NCI-H2171 (cell line): ENCODE measurements around the gene MCC.
"Not testable (repeated sequence)": the region's sequence is repeated elsewhere in the genome, so short reads cannot be mapped to it uniquely, and the experiment has no call there.

Experiments
- DNase-seq: peaks from one replicate; lab custom pipeline; 2025; lab: John Stamatoyannopoulos, UW

Gene MCC

DNA sequence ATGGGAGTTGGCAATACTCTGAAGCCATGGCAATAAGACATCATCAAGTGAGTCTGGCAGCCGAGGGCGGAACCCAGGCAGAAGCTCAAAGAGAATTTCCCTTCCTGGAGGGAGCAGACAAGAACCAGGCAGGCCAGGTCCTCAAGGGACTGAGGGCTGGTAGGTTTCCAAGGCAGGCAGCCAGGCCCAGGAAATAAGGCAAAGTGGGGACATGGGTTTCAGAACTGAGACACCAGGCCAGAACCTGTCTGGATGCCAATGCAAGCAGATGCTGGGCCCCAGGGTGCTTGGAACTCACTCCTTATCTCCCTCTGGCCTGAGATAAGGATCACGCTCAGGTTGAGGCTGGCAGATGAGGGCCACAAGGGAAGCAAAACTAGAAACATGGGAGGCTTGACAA lies 62.3 kb downstream of the MCC start:
- no peak for DNase-seq

DNA sequence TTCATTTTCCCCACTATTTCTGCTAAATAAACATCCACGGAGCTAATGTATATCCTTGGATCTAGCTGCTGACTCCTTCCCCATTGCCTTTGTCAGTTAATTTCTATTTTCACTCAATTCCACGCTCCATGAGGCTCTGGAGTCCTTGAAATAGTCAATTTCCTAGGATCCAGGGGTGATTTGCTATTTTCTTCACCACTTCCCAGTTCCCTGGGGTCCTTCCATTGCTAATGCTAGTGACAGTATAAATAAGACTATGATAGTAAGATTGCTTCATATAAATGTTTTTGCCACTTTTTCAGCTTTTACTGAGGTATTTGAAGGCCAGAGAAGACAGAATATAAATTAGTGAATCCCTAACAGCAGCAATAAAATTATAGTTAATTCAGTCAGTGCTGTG lies 66.6 kb downstream of the MCC start:
- DNase-seq = no peak

DNA sequence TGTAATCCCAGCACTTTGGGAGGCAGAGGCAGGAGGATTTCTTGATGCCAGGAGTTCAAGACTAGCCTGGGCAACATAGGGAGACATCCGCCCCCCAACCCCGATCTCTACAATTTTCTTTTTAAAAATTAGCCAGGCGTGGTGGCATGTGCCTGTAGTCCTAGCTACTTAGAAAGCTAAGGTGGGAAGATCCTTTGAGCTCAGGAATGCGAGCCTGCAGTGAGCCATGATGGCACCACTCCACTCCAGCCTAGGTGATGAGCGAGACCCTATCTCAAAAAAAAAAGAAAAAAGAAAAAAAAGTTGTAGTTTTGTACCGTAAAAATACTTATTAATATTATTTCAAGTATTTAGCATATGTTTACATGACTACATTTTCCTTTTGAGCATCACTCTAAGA lies 82.7 kb downstream of the MCC start:
- DNase-seq = no peak

DNA sequence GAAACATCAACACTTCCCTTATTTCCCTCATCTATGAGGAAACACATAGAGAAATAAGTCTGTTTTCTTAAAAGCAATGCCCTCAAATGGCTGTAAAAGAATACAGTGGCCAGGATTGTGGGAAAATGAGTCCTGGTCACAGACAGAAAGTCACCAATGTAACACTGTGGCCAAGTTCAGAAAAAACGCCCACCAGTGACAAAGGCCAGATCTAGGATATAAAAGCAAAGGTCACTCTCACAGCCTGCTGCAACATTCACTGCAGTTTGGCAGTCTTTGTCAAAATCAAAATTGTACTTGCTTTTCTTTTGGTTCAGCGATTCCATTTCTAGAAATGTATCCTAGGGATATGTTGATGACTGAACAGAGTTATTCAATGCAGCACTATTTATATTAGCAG lies 84.0 kb downstream of the MCC start:
- no peak for DNase-seq

DNA sequence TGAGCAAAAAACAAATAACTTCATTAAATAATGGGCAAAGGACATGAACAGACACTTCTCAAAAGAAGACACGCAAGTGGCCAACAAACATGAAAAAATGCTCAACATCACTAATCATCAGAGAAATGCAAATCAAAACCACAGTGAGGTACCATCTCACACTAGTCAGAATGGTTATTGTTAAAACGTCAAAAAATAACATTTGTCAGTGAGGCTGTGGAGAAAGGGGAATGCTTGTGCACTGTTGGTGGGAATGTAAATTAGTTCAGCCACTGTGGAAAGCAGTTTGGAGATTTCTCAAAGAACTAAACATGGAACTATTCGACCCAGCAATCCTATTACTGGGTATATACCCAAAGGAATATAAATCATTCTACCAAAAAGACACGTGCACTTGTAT lies 90.3 kb downstream of the MCC start:
- DNase-seq = not testable (repeated sequence)

DNA sequence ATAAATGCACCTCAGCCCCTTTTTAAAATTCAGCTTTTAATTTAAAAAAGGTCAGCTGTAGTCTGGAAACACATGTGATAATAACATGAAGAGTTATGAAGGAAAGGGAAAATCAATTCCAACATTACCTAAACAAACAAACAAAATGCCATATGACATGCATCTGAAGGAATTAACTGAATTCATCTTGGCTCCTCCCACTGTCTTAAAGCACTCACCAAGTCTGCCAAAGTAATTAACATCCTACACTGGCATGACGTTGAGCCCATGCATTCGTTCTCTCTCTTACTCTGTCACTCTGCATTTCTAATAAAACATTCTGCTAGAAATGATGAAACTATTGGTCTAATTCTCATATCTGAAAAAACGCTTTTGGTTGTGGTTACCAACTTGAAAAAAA lies 91.2 kb downstream of the MCC start:
- no peak for DNase-seq

DNA sequence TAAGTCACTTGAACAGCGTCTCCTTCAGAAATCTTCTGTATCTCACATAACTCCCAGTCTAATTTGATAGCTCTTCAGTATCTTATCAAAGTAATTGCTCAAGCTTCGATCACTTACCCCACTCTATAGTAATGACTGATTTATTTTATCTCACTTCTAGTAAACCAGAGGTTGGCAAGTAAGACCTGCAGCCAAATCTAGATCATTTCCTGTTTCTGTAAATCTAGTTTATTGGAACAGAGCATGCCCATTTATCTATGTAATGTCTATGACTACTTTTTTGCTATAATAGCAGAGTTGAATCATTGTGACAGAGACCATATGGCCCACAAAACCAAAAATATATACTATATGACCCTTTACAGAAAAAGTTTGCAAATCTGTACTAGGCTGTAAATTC lies 93.6 kb downstream of the MCC start:
- DNase-seq = no peak

DNA sequence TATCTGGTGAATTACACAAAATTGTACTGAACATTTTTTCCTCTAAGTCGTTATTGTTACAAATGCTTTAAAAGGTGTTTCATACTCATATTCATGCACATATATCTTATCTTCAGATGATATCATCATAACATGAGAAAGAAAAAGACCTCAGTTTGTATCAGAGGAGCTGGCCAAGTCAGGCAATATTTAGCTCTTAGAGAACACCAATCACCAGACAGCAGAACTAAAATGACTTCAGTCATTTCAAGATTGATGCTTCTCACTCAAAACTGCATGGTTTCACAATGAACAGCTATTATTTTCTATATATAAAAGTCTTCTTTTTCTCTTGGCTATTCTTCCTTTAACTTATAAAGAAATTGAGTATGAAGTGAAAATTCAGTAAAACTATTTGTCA lies 98.0 kb downstream of the MCC start:
- DNase-seq = no peak

DNA sequence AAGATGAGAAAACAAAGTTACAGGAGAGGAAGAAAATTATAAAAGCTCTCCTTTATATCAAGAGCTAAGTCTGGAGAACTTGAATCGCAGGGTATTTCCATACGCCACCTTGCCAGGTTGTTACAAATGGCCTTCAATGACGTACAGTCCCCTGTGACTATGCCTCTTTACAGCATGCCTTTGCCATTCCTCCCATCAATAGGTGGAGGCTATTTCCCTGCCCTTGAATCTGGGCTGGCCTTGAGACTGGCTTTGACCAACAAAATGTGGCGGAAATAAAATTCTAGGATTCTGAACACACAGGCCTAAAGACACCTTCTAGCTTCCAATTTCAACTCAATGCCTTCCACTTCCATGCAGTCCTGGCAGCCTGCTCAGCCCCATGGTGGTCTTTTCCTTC lies 99.1 kb downstream of the MCC start:
- DNase-seq = no peak

DNA sequence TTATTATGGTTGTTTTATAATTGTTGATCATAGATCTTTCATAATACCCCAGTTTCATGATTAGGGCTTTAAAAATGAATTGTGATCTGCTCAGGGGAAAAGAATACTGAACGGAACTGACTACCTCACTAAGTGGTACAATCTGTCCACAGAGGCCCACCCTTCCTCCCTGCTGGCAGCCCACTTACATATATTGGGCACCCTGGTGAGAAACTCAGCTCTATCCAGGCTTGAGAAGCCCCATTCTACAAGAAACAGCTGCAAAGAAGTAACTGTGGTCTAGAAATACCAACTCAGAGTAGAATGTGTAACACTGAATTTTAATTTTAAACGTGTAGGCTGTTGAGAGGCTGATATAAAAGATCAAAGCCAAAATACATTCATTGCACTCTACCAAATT lies 100.4 kb downstream of the MCC start:
- DNase-seq = no peak

DNA sequence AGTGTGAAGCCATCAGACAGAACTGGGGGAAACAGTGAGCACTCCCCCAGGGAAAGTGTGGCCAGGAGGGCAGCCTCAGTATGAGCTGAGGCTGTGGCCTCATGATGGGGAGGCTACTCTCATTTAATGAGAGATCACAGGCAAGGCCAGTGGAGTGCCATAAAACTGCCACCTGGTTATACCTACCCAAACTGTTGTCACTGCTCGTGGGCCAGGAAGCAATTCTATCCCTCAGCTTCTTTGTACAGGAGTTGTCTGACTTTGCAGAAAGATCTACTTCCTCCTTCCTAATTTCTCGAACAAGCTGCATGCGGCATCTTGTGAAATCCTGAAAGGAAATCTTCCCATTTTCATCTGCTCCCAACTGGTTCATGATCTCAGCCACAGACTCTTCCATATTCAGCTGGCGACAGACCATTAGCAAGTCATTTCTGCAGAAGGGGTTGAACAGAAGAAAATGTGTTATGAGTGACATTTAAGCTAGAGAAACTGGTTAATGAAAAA lies 103.4 kb downstream of the MCC start:
- no peak for DNase-seq

DNA sequence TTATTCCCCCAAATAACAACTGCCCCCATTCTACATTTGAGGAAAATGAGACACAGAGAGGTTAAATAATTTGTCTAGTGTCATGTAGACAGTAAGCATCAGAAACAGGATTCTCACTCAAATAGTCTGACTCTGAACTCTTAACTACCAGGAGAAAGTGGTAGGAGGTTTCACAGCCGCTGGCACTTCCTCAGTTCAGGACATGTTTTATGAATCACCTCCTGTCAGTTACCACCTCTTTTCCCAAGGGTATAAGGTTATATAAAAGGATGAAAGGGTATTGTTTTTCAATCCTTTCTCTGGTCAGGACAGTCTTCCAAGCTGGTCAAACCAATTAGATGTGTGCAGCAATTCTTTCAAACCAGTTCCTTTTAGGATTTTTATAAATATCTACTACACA lies 105.5 kb downstream of the MCC start:
- DNase-seq = no peak

DNA sequence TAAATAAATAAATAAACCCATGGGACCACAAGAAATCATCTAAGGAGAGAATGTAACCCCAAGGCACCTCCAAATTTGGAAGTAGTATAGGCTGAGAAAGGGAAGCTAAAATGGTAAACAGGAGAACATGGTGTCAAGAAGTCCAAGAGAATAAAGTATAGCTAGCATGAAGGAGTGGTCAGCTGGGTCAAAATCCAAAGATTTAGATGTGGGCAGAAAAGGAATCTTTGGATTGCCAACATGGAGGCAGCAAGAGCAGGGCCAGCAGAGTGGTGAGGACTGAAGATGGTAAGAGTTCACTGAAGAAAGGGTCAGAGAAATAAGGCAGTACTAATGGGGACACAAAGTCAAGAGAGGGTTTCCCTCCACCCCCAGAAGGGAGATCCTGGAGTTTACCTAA lies 106.5 kb downstream of the MCC start:
- DNase-seq = no peak

DNA sequence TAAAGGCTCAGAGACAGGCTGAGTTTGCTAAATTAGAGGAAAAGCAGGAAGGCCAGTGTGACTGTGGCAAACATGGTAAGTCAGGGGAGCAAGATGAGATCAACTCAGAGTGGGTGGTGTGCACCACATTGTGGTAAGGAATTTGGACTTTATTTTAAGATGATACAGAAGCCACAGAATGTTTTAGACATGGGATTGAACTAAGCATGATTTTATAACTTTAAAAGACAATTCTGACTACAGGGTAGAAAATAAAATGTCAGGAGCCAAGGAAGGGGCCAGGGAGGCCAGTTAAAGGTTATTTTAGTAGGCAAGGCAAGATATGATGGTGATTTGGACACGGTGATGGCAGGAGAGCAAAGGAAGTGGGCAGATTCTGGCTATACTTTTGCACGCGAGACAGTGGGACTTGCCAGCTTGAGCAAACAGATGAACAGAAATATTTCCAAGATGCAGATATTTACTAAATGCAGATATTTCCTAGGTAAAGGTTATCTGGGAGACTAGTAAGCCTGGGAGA lies 107.4 kb downstream of the MCC start:
- no peak for DNase-seq

DNA sequence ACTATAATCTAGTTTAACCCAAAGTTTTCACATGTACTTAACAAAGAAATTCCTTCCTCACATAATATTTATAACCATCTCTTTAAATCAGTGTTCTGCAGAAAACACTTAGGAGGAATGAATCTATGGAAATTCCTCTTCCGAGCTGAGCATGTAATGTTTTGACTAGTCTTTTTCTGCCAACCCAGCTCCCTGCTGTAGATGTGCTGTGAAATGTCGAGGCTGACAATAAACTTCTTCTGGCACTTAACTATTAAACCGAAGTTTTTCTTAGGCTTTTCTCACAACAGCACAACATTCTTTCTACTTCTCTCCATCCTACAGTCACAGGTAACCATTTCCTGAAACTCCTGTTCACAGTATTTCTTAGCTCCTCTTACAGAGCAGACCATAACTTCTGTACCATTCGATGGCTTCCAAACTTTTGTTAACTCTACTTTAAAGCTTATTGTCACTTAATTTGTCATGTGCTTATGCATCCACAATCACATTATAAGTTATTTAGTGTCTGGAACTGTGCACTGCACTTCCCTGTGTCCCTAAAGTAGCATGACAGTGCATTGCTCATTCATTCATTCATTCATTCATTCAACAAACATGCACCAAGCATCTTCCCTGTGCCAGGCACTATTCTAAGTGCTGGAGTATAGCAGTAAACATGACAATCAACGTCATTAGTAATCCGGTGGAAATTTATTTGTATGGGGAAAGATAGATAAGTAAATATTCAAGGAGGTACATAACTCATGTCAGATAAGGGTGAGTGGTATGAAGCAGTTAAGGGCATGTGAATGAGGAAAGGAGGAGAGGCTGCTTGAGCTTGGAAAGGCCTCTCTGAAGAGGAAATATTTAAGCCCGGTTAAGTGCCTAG lies 108.1 kb downstream of the MCC start:
- DNase-seq = no peak

DNA sequence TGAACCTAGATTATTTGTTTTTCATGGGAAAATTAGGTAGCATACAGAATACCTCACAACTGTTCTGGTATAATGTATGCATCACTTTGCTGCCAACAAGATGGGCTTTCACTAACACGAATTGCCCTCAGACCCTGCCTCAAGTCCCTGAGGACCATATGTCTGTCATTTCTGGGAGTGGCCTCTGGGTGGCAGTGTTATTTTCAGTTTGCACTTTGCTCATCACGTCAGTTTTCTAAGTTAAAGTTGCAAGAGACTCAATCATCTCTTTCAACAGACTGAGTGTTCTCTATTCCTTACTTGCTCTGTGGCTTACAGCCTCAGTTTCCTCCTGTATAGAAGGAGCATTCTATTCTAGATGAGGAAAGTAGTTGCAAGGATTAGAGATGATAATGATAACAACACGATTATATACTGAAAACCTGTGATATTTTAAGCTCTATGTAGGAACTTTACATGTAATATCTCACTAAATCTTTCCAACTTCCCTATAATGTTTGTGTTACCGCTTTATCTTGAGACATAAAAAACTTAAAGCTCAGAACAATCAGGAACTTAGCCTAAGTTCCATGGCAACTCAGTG lies 109.2 kb downstream of the MCC start:
- DNase-seq = peak; percentile 4

DNA sequence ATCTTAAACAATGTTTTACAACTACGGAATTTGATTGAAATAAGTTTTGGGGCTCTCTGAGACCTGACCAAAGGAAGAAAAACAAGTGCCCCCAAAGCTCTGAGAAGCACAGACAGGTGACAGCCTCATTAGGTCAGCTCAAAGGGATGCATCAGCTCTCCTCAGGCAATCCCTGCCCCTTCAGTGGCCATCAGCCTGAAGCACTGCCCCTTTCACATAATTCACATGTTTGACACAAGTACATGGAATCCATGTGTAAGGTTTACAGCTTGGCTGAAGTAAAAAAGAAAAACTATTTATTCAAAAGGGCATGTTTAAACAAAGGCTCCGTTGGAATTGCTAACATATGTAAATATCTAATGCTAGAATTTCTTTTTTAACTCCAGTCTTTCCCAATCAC lies 109.7 kb downstream of the MCC start:
- no peak for DNase-seq

DNA sequence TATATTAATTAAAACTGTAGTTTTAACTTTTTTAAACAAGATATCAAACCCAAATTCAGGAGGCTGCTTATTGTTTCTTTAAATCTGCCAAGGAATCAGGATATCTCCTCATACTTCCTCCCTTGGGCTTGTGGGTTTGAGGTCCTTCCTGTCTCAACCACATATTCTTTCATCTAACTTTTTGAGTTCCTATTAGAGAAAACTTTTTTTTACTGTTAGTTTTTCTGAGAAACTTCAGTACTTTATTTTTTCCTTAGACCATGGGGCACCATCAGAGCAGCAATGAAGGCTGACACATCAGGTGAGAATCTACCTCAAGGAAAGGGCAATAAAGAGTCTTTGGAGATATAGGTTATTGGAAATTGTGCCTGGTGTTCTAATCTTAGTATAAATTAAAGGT lies 110.2 kb downstream of the MCC start:
- DNase-seq = no peak

DNA sequence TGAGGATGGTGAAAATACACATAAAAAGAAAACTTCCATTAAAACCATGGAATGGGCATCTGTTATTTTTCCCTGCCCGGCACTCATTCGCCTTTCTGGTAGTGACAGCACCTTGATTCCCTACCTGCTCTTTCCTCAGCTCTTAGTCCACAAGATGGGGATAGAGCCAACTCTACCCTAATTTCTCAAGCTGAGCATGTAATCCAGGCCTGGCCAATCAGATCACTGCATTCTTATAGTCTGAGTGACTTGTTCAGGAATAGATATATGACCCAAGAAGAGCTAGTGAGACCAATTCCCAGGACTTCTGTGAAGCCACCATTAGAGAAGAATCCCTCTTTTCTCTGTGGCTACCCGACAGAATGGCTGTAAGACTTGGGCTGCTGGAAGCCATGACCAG lies 111.6 kb downstream of the MCC start:
- no peak for DNase-seq

DNA sequence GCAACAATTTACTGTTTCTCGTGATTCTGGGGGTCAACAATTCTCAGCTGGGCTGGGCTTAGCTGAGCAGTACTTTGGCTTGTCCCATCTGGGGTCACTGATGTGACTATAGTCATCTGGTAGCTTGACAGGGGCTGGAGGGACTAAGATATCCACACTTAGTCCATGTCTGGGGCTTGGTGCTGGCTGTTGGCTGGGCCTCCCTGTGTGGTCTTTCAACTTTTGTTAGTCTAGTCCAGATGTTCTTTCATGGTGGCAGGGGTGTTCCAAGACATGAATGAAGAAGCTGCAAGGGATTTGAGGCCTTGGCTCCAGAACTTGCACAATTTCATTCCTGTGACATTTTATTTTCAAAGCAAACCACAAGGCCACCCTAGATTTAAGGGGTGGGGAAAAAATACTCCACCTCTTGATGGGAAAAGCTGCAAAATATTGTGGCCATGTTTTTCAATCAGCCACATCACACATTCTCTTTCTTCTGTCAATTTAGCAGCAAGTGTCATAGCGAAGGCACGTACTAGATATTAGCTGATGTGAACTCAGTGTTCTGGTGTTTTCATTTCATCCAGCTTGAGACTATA lies 112.7 kb downstream of the MCC start:
- DNase-seq = no peak

DNA sequence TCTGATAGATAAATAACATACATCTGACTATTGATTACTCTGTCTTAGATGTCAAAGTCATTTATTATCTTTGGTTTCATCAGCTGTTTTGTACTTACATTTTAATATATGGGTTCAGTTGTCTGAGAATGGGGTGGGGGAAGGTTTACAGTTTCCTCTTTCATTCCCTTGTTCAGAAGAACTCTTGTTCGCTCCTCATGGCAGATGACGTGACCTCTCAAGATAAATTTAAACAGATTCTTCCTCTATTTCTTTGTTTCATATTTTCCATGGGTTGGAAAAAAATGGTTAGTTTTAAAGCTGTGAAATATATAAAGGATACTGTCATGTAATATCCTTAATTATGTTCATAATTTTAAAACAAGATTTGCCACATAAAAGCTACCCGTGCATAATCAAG lies 114.8 kb downstream of the MCC start:
- DNase-seq = no peak

DNA sequence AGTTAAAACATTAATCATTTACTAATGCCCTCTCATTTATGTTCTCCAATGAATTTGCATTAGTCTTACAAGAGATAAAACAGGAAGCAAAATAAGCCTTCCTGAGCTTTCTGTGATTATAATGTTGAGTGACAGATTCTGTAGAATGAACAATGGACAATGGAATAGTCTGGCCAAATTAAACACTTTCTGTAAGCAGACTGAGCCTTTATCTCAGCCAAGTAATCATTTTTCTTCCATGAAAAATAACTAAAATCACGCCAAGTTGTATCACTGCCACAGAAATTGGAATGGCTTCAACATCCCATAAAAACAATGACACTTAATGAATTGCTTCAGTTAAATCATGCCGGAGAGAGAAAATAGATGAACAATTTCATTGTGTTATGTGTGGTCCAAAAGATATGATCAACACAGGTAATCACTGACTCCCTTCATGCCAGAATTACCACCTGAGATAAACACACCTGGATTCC lies 116.5 kb downstream of the MCC start:
- DNase-seq = no peak

DNA sequence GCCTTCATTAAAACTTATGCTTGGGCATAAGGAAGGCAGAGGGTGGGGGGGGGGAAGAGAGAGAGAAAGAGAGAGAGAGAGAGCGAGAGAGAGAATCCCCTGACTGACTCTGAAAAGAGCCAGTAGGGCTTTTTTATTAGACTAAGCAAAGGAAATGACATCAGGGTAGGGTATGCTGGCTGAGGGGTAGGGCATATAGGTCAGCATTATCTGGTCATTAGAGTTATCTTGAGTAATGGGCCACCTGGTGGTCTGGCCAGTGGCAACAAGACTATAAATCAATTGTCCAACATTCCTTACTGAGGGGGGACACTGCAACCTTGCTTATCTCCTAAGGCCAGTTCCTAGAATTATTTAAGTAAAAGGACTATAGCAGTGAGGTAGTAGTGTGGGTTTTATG lies 120.7 kb downstream of the MCC start:
- DNase-seq = no peak
